ENCODE measurements around the gene SETD3. TPM values are rescaled to one million over a fixed set of nuclear protein-coding genes. Genes with fewer than 3 reads are reported as not detected.
A peak's percentile ranks its signal among the peaks of the same experiment; 100 is the strongest.

The SETD3 gene
- total RNA-seq, 1 donor from 2014 or later: 62.8 TPM

DNA sequence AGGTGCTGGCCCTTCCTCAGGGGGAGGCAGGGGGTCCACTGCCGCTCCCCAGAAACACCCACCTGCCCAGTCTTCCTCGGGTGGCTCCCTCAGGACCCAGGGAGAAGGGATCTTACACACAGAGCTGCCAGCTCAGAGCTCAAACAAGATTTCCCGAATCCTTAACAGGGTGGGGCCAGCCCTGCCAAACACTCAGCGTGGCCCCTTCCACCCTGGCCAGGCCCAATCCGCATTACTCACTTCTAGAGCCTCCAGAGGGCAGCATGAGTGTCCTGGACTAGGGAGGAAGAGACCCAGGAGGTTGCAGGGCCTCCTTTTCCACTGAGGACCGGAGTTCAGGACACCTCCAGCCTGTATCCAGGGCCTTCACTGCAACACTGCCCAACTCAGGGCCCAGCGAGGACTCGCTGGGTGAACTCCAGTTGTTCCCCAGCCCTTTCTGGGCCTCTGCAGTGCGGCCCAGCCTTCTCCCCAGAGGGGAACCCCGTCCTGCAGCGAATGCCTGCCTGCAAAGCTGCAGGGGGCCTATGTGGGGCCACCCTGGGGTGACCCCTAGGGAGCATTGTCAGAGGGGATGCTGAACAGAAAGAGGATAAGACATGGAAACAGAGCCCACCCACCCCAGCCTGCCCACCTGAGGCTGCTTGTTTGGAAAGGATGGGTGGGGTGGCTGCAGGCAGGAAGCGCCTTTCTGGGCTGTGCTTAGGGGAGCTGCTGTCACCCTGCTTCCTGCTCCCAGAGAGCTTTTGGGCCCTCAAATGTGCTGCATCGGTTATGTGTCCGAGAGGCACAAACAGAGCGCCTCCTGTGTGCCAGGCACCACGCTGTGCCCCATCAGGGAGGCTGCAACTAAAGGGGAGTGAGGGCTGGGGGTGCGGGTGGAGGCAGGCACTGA, 44.4 kb upstream of the SETD3 start:
- no peak for TF ChIP-seq EZH2 (IDR thresholded peaks at IDR 0.05; ENCODE audit: insufficient read depth, low read length)
- TF ChIP-seq, protein P1, sequence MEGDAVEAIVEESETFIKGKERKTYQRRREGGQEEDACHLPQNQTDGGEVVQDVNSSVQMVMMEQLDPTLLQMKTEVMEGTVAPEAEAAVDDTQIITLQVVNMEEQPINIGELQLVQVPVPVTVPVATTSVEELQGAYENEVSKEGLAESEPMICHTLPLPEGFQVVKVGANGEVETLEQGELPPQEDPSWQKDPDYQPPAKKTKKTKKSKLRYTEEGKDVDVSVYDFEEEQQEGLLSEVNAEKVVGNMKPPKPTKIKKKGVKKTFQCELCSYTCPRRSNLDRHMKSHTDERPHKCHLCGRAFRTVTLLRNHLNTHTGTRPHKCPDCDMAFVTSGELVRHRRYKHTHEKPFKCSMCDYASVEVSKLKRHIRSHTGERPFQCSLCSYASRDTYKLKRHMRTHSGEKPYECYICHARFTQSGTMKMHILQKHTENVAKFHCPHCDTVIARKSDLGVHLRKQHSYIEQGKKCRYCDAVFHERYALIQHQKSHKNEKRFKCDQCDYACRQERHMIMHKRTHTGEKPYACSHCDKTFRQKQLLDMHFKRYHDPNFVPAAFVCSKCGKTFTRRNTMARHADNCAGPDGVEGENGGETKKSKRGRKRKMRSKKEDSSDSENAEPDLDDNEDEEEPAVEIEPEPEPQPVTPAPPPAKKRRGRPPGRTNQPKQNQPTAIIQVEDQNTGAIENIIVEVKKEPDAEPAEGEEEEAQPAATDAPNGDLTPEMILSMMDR (IDR thresholded peaks at IDR 0.05; ENCODE audit: insufficient read depth, low read depth, low read length): no peak
- Histone ChIP-seq H3K4me3 (ENCODE audit: insufficient read depth, low read depth, low read length) (no peak overlapping the region), H4K20me1 (ENCODE audit: insufficient read depth, low read length) (no peaks in the 10 kb centered on the region), H2AFZ (ENCODE audit: low read depth, low read length) (no peak overlapping the region), H3K9me3 (ENCODE audit: insufficient read depth, low read depth, low read length) (no peaks in the 10 kb centered on the region), H3K9ac (ENCODE audit: low read length) (peak overlapping the region; percentile 3), H3K4me1 (ENCODE audit: insufficient read depth, low read length) (peaks cover 34% of the 10 kb centered on the region), H3K27me3 (ENCODE audit: insufficient read depth, low read length) (no peaks in the 10 kb centered on the region), H3K79me2 (ENCODE audit: insufficient read depth, low read length) (peaks cover 13% of the 10 kb centered on the region), H3K27ac (ENCODE audit: low read depth, low read length) (peak overlapping the region; percentile 22), H3K36me3 (ENCODE audit: insufficient read depth, low read length) (no peaks in the 10 kb centered on the region), H3K4me2 (ENCODE audit: low read length) (peak overlapping the region; percentile 37)
- Mint-ChIP-seq H3K9me3 (ENCODE audit: unreplicated experiment) (no peaks in the 10 kb centered on the region), H3K27me3 (ENCODE audit: low read depth, unreplicated experiment) (no peaks in the 10 kb centered on the region), H3K36me3 (ENCODE audit: low read depth, unreplicated experiment) (no peaks in the 10 kb centered on the region), H3K27ac (ENCODE audit: unreplicated experiment) (no peak overlapping the region), H3K4me1 (ENCODE audit: low read depth, unreplicated experiment) (peaks cover 9% of the 10 kb centered on the region), H3K4me3 (ENCODE audit: unreplicated experiment) (no peak overlapping the region)
- peak; percentile 54 for DNase-seq (ENCODE audit: low read depth)
- no peak for FAIRE-seq

DNA sequence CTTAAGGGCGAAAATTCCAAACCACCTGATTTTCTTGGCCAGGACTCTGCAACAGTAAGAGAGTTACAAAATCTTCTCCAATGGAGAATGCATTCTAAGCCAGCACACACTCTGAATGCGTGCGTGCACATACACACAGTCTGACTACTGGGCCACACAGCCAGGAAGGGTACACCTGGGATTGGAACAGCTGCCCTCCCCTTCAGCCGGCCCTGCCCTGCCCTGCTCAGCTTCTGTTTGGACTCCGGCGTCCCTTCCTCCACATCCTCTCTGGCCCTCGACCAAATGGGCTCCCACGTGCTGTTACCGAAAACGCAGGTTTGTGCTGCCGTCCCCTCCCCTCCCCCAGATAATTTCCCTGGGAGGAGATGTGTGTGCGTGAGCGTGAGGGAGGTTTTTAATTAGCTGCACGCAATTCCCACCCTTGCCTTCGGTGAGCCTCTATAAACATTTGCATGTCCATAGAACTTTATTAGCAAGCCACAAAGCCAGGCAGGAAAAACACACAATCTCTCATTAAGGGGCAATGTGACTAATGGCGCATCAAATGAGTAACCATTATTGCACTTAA, 43.5 kb upstream of the SETD3 start:
- no peaks in the 10 kb centered on the region for H3K36me3 ChIP-seq (ENCODE audit: insufficient read depth, low read length)
- FAIRE-seq (no peak), DNase-seq (ENCODE audit: low read depth) (peak; percentile 56)
- Mint-ChIP-seq H3K27me3 (ENCODE audit: low read depth, unreplicated experiment) (no peaks in the 10 kb centered on the region), H3K27ac (ENCODE audit: unreplicated experiment) (peak overlapping the region; percentile 27), H3K36me3 (ENCODE audit: low read depth, unreplicated experiment) (no peaks in the 10 kb centered on the region), H3K9me3 (ENCODE audit: unreplicated experiment) (no peaks in the 10 kb centered on the region), H3K4me1 (ENCODE audit: low read depth, unreplicated experiment) (peaks cover 9% of the 10 kb centered on the region), H3K4me3 (ENCODE audit: unreplicated experiment) (no peak overlapping the region)
- H3K27me3 ChIP-seq (ENCODE audit: insufficient read depth, low read length): no peaks in the 10 kb centered on the region
- H3K4me3 ChIP-seq (ENCODE audit: insufficient read depth, low read depth, low read length): no peak overlapping the region
- TF ChIP-seq EZH2 (IDR thresholded peaks at IDR 0.05; ENCODE audit: insufficient read depth, low read length): no peak
- TF ChIP-seq, protein P1 (IDR thresholded peaks at IDR 0.05; ENCODE audit: insufficient read depth, low read depth, low read length): no peak
- H3K9me3 ChIP-seq (ENCODE audit: insufficient read depth, low read depth, low read length): no peaks in the 10 kb centered on the region
- no peaks in the 10 kb centered on the region for H4K20me1 ChIP-seq (ENCODE audit: insufficient read depth, low read length)
- H3K9ac ChIP-seq (ENCODE audit: low read length): no peak overlapping the region
- peaks cover 32% of the 10 kb centered on the region for H3K4me1 ChIP-seq (ENCODE audit: insufficient read depth, low read length)
- H3K27ac ChIP-seq (ENCODE audit: low read depth, low read length): no peak overlapping the region
- H3K79me2 ChIP-seq (ENCODE audit: insufficient read depth, low read length): peaks cover 10% of the 10 kb centered on the region
- H2AFZ ChIP-seq (ENCODE audit: low read depth, low read length): no peak overlapping the region
- peak overlapping the region; percentile 37 for H3K4me2 ChIP-seq (ENCODE audit: low read length)
